GM12878 (cell line): ENCODE results near the gene TMEM61. TPM values are rescaled to one million over a fixed set of nuclear protein-coding genes. Genes with fewer than 3 reads are reported as not detected.

Experiments
- ATAC-seq: fragments of 200-7000 bp; cut with Tn5 transposase; 3 replicates; pipeline ENCODE4 v1.9.1; 2020; ENCODE audit warnings: mild to moderate bottlenecking, moderate library complexity
- BruUV-seq: library from RNA; stranded (reverse); fragments of 400-500 nt; replicated peaks from 2 replicates; lab custom pipeline; 2021; lab: Mats Ljungman, UMichigan
- CTCF ChIA-PET: fragments of 300-600 bp; sonication (Branson Sonifier 250); formaldehyde crosslinking; extraction: SDS; loops from one replicate; lab custom pipeline; 2021; ENCODE audit warnings: inconsistent platforms; lab: Yijun Ruan, JAX
- POLR2A ChIA-PET: fragments of 350-600 bp; formaldehyde crosslinking; extraction: SDS; loops from one replicate; lab custom pipeline; 2021; ENCODE audit warnings: inconsistent platforms; lab: Charles Lee
- RAD21 ChIA-PET: fragments of 300-600 bp; sonication (Branson Sonifier 250); formaldehyde crosslinking; loops from one replicate; lab custom pipeline; 2023; ENCODE audit warnings: antibody characterized with exemption; ENCODE audit not compliant: unreplicated experiment; lab: Charles Lee
- SMC1A ChIA-PET: fragments of 300-600 bp; sonication (Branson Sonifier 250); formaldehyde crosslinking; loops from one replicate; lab custom pipeline; 2023; ENCODE audit not compliant: unreplicated experiment, uncharacterized antibody; lab: Charles Lee
- DNase-seq: peaks from one replicate; pipeline ENCODE4 v3.0.0-alpha.2; 2011; ENCODE audit warnings: low read depth, low spot score
- FAIRE-seq: peaks from 3 replicates; lab custom pipeline; 2011; peaks lifted over from hg19 to GRCh38; lab: Jason Lieb, UNC
- H2AFZ ChIP-seq: 2 replicates; pipeline ENCODE4 v1.6.0; 2011; ENCODE audit warnings: low read depth, low read length, control low read depth; ENCODE audit not compliant: control insufficient read depth
- H3K27ac ChIP-seq: 2 replicates; pipeline ENCODE4 v1.5.1; 2011; ENCODE audit warnings: control low read depth; ENCODE audit not compliant: control insufficient read depth, insufficient read depth
- H3K27me3 ChIP-seq, 2 experiments: replicated peaks in 1 of 2; 2 replicates each; pipeline versions ENCODE4 v1.6.0 to v1.6.1; 2011; ENCODE audit warnings: low read length in 1 of 2; ENCODE audit not compliant: control insufficient read depth in 2 of 2, insufficient read depth in 2 of 2
- H3K36me3 ChIP-seq, 2 experiments: 2 replicates each; pipeline ENCODE4 v1.5.1; 2011; ENCODE audit warnings: low read length in 1 of 2; ENCODE audit not compliant: control insufficient read depth in 2 of 2, insufficient read depth in 2 of 2
- H3K4me1 ChIP-seq: 2 replicates; pipeline ENCODE4 v1.6.1; 2011; ENCODE audit warnings: mild to moderate bottlenecking, low read length, moderate library complexity, mixed read lengths; ENCODE audit not compliant: control insufficient read depth, insufficient read depth
- H3K4me2 ChIP-seq: 2 replicates; pipeline ENCODE4 v1.6.0; 2011; ENCODE audit warnings: control low read depth; ENCODE audit not compliant: control insufficient read depth, insufficient read depth
- H3K4me3 ChIP-seq: fragments of 200-600 bp; sonication (generic); 2 replicates; pipeline ENCODE4 v1.5.1; 2016
- H3K79me2 ChIP-seq: 2 replicates; pipeline ENCODE4 v1.6.0; 2011; ENCODE audit warnings: low read length; ENCODE audit not compliant: control insufficient read depth, insufficient read depth
- H3K9ac ChIP-seq: 2 replicates; pipeline ENCODE4 v1.8.0; 2011; ENCODE audit warnings: low read length, control low read depth, mixed read lengths; ENCODE audit not compliant: control insufficient read depth, insufficient read depth
- H3K9me3 ChIP-seq: replicated peaks from 3 replicates; pipeline ENCODE4 v1.5.1; 2011; ENCODE audit warnings: mild to moderate bottlenecking, low read length; ENCODE audit not compliant: control insufficient read depth, insufficient read depth
- H4K20me1 ChIP-seq: 2 replicates; pipeline ENCODE4 v1.6.0; 2011; ENCODE audit not compliant: control insufficient read depth, insufficient read depth
- ATF7 ChIP-seq: fragments of 450-650 bp; IDR thresholded peaks from 2 replicates; pipeline ENCODE4 v1.6.1; 2016; ENCODE audit warnings: low read depth, mild to moderate bottlenecking
- BCL11A ChIP-seq: IDR thresholded peaks from 2 replicates; pipeline ENCODE4 v1.6.1; 2011; ENCODE audit warnings: low read depth, low read length
- CBX5 ChIP-seq: sonication (generic); IDR thresholded peaks from 2 replicates; pipeline ENCODE4 v1.6.1; 2016; ENCODE audit warnings: low read depth, moderate library complexity, mild to moderate bottlenecking, inconsistent platforms
- CHD1 ChIP-seq: IDR thresholded peaks from 2 replicates; pipeline ENCODE4 v1.6.1; 2012; ENCODE audit warnings: low read depth, low read length, improper control_type of control experiment
- EP300 ChIP-seq, 2 experiments: fragments of 150-350 bp in 1 of 2; IDR thresholded peaks; 2 replicates each; pipeline ENCODE4 v1.6.1; 2011 to 2012; ENCODE audit warnings: low read depth in 2 of 2, low read length in 2 of 2, borderline replicate concordance in 1 of 2, improper control_type of control experiment in 1 of 2, inconsistent platforms in 1 of 2; ENCODE audit not compliant: control insufficient read depth in 1 of 2
- GABPA ChIP-seq: IDR thresholded peaks from 2 replicates; pipeline ENCODE4 v1.6.1; 2014; ENCODE audit warnings: antibody characterized with exemption, low read depth, mild to moderate bottlenecking, inconsistent platforms
- IRF3 ChIP-seq: fragments of 450-650 bp; IDR thresholded peaks from 2 replicates; pipeline ENCODE4 v1.6.1; 2014; ENCODE audit warnings: mild to moderate bottlenecking
- IRF4 ChIP-seq: IDR thresholded peaks from 2 replicates; pipeline ENCODE4 v1.6.1; 2011; ENCODE audit warnings: low read depth, low read length
- MEF2A ChIP-seq: IDR thresholded peaks from 2 replicates; pipeline ENCODE4 v1.6.1; 2011; ENCODE audit warnings: low read depth, mild to moderate bottlenecking, low read length, moderate library complexity; ENCODE audit not compliant: insufficient read depth
- PML ChIP-seq: IDR thresholded peaks from 2 replicates; pipeline ENCODE4 v1.6.1; 2012; ENCODE audit warnings: low read length, inconsistent platforms
- RCOR1 ChIP-seq: conservative IDR thresholded peaks from 2 replicates; pipeline ENCODE4 v1.6.1; 2012; ENCODE audit warnings: low read depth, low read length, improper control_type of control experiment
- RELA ChIP-seq: fragments of 450-650 bp; IDR thresholded peaks from 2 replicates; pipeline ENCODE4 v1.8.0; 2014; ENCODE audit warnings: borderline replicate concordance; ENCODE audit not compliant: partially characterized antibody
- STAT3 ChIP-seq: IDR thresholded peaks from 2 replicates; pipeline ENCODE4 v1.6.1; 2011; ENCODE audit warnings: low read depth, low read length, improper control_type of control experiment
- WGBS: methylation state at CpG from one replicate; pipeline ENCODE4 v1.1.6; 2016; ENCODE audit warnings: low lambda C conversion rate; ENCODE audit not compliant: insufficient replicate concordance, insufficient coverage; ENCODE audit errors: missing lambda C conversion rate; 5-methylcytosine and 5-hydroxymethylcytosine counted together
- in situ Hi-C: fragments of 300-500 bp; cut with MboI; formaldehyde crosslinking; loops from 9 replicates; pipeline ENCODE4 v1.14.3; 2018; ENCODE audit warnings: mixed read lengths
- intact Hi-C: fragments of 100-400 bp; cut with micrococcal nuclease; formaldehyde crosslinking; loops from one replicate; pipeline ENCODE4 v1.14.2; 2022; ENCODE audit not compliant: unreplicated experiment
- polyA plus RNA-seq, 11 experiments: library from polyadenylated mRNA; depleted of rRNA in 4 of 11; unstranded in 6 of 11; stranded (reverse) in 5 of 11; fragments of >200 nt; fragmentation: Nextera tagmentation in 4 of 11; fragmentation: Illumina TruSeq in 1 of 11; extraction: Ambion mirVana in 4 of 11; extraction: Trizol in 1 of 11; gene quantifications; 1 replicate in 1 of 11; 2 replicates in 10 of 11; pipeline versions ENCODE4 v1.2.1 to v1.2.3, GENCODE V29; 2011 to 2016; ENCODE audit warnings: inconsistent platforms in 2 of 11, missing spikeins in 2 of 11, low read depth in 1 of 11
- total RNA-seq, 4 experiments: library from RNA; depleted of rRNA in 3 of 4; stranded (reverse); fragments of >200 nt in 3 of 4; fragmentation: Illumina TruSeq in 1 of 4; extraction: Trizol in 1 of 4; gene quantifications; 2 replicates each; pipeline versions ENCODE4 v1.2.1 to v1.2.3, GENCODE V29; 2013 to 2021
- TF ChIP-seq, protein P1 (sequence below): fragments of 450-650 bp; conservative IDR thresholded peaks from 2 replicates; pipeline ENCODE4 v1.6.1; 2017; ENCODE audit warnings: mild to moderate bottlenecking, moderate library complexity

Gene TMEM61
- total and polyA plus RNA-seq, 10 of the 15 experiments (the other 5 are each of a cell fraction or from before 2014, with no cell fraction given) = not detected

DNA sequence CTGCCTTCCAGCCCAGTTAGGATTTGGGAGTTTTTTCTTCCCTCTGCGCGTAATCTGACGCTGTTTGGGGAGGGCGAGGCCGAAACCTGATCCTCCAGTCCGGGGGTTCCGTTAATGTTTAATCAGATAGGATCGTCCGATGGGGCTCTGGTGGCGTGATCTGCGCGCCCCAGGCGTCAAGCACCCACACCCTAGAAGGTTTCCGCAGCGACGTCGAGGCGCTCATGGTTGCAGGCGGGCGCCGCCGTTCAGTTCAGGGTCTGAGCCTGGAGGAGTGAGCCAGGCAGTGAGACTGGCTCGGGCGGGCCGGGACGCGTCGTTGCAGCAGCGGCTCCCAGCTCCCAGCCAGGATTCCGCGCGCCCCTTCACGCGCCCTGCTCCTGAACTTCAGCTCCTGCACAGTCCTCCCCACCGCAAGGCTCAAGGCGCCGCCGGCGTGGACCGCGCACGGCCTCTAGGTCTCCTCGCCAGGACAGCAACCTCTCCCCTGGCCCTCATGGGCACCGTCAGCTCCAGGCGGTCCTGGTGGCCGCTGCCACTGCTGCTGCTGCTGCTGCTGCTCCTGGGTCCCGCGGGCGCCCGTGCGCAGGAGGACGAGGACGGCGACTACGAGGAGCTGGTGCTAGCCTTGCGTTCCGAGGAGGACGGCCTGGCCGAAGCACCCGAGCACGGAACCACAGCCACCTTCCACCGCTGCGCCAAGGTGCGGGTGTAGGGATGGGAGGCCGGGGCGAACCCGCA lies 59.1 kb downstream of the TMEM61 start, which contains the start of gene PCSK9 (continued):
- TF ChIP-seq, protein P1, sequence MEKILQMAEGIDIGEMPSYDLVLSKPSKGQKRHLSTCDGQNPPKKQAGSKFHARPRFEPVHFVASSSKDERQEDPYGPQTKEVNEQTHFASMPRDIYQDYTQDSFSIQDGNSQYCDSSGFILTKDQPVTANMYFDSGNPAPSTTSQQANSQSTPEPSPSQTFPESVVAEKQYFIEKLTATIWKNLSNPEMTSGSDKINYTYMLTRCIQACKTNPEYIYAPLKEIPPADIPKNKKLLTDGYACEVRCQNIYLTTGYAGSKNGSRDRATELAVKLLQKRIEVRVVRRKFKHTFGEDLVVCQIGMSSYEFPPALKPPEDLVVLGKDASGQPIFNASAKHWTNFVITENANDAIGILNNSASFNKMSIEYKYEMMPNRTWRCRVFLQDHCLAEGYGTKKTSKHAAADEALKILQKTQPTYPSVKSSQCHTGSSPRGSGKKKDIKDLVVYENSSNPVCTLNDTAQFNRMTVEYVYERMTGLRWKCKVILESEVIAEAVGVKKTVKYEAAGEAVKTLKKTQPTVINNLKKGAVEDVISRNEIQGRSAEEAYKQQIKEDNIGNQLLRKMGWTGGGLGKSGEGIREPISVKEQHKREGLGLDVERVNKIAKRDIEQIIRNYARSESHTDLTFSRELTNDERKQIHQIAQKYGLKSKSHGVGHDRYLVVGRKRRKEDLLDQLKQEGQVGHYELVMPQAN = no peak
- no peak for TF ChIP-seq CBX5

DNA sequence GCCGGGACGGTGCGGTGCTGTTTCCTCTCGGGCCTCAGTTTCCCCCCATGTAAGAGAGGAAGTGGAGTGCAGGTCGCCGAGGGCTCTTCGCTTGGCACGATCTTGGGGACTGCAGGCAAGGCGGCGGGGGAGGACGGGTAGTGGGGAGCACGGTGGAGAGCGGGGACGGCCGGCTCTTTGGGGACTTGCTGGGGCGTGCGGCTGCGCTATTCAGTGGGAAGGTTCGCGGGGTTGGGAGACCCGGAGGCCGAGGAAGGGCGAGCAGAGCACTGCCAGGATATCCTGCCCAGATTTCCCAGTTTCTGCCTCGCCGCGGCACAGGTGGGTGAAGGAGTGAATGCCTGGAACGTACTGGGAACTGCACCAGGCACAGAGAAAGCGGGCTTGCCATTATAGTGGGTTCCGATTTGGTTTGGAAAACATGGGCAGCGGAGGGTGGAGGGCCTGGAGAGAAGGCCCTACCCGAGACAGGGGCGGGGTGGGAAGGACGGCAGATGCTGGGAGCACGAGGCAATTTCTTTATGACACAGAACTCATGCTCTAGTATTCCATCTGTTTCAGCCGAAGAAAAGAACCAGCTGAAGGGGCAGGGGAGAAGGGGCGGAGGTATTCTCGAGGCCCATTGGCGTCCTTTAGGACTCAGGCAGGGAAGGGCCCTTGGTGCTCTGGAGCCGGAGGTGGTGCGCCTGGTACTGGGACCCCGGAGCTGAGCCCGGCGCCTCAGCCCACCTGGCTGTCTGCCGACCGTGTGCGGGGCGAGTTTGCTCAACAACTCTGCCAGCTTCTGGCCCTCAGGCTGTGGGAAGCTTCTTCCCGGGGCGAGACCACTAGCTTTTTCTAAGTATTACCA lies 59.9 kb downstream of the TMEM61 start:
- ChIA-PET CTCF (no interaction called here), POLR2A (no interaction called here), SMC1A (interaction anchor here (0.8 kb wide), 1 partner anchor 133 kb away, joined by 3 read pairs; no protein-coding TSS in a partner anchor), RAD21 (no interaction called here)
- in situ Hi-C loops = no loop called here
- 35% methylated on average over 47 of the region's 49 CpGs for WGBS
- Histone ChIP-seq H4K20me1 (no peaks in the 10 kb centered on the region; the same call in 1 of the 2 replicates), H3K36me3 (no peaks in the 10 kb centered on the region), H3K4me1 (no peaks in the 10 kb centered on the region), H3K79me2 (no peaks in the 10 kb centered on the region), H3K9me3 (no peaks in the 10 kb centered on the region), H3K9ac (no peak overlapping the region), H2AFZ (no peak overlapping the region), H3K27me3 (peaks cover 4 to 8% of the 10 kb centered on the region in 2 experiments), H3K4me3 (no peak overlapping the region), H3K4me2 (no peak overlapping the region), H3K27ac (no peak overlapping the region)
- no TSS peak for BruUV-seq
- DNase-seq = no peak
- no peak for ATAC-seq
- intact Hi-C loops = no loop called here
- no peak for FAIRE-seq
- no peak for TF ChIP-seq IRF4
- no peak for TF ChIP-seq GABPA
- no peak for TF ChIP-seq BCL11A
- TF ChIP-seq PML = no peak
- no peak for TF ChIP-seq ATF7
- TF ChIP-seq IRF3 = no peak
- TF ChIP-seq RELA = no peak
- TF ChIP-seq STAT3 = no peak
- TF ChIP-seq RCOR1 = no peak
- TF ChIP-seq, protein P1 = no peak
- no peak for TF ChIP-seq CHD1
- TF ChIP-seq MEF2A = no peak
- TF ChIP-seq EP300 (IDR thresholded peaks at IDR 0.05; ENCODE audit: borderline replicate concordance in 1 of 2, control insufficient read depth in 1 of 2, low read depth in 2 of 2, low read length in 2 of 2) = no peak
